T-helper 9 cell (primary cell): ENCODE data around the gene CNOT6L.
"Not testable (repeated sequence)": the region's sequence is repeated elsewhere in the genome, so short reads cannot be mapped to it uniquely, and the experiment has no call there.

Experiments
- DNase-seq: peaks from one replicate; pipeline ENCODE4 v3.0.0-alpha.2; 2020

CNOT6L gene

GRCh38 chr4:77819843-77820648, 878 bp upstream of the CNOT6L start:
- DNase-seq, result peak; percentile 95

- peak; percentile 81 for DNase-seq
Measured at GRCh38 chr4:77819404-77819842, 255 bp upstream of the CNOT6L start.

- peak; percentile 28 for DNase-seq
Measured at GRCh38 chr4:77818073-77818601, 1.0 kb downstream of the CNOT6L start.

GRCh38 chr4:77817304-77818072, 1.7 kb downstream of the CNOT6L start:
- DNase-seq, result no peak

GRCh38 chr4:77816546-77816945, 2.6 kb downstream of the CNOT6L start:
- DNase-seq, result no peak

- DNase-seq, result no peak
Measured at GRCh38 chr4:77815636-77816035, 3.5 kb downstream of the CNOT6L start.

GRCh38 chr4:77805840-77806239, 13.3 kb downstream of the CNOT6L start:
- no peak for DNase-seq

GRCh38 chr4:77804471-77804870, 14.7 kb downstream of the CNOT6L start:
- no peak for DNase-seq

- no peak for DNase-seq
Measured at GRCh38 chr4:77802402-77802801, 16.8 kb downstream of the CNOT6L start.

- DNase-seq, result no peak
Measured at GRCh38 chr4:77801260-77801608, 17.9 kb downstream of the CNOT6L start.

GRCh38 chr4:77800483-77801259, 18.5 kb downstream of the CNOT6L start:
- no peak for DNase-seq

- DNase-seq, result no peak
Measured at GRCh38 chr4:77800077-77800476, 19.1 kb downstream of the CNOT6L start.

- DNase-seq, result no peak
Measured at GRCh38 chr4:77798385-77798784, 20.8 kb downstream of the CNOT6L start.

- DNase-seq, result no peak
Measured at GRCh38 chr4:77797239-77797638, 21.9 kb downstream of the CNOT6L start.

GRCh38 chr4:77795326-77795725, 23.8 kb downstream of the CNOT6L start:
- no peak for DNase-seq

- no peak for DNase-seq
Measured at GRCh38 chr4:77790146-77790545, 29.0 kb downstream of the CNOT6L start.

- DNase-seq, result no peak
Measured at GRCh38 chr4:77788990-77789389, 30.2 kb downstream of the CNOT6L start.

GRCh38 chr4:77787969-77788368, 31.2 kb downstream of the CNOT6L start:
- no peak for DNase-seq

GRCh38 chr4:77785669-77786068, 33.5 kb downstream of the CNOT6L start:
- DNase-seq, result no peak

- DNase-seq, result no peak
Measured at GRCh38 chr4:77783895-77784294, 35.3 kb downstream of the CNOT6L start.

GRCh38 chr4:77782102-77782835, 36.9 kb downstream of the CNOT6L start:
- DNase-seq, result no peak

- DNase-seq, result not testable (repeated sequence)
Measured at GRCh38 chr4:77780762-77781161, 38.4 kb downstream of the CNOT6L start.
